Stimulated activated CD4-positive, alpha-beta T cell treated with anti-CD3 and anti-CD28 coated beads, Interleukin-15, amount 100 ng/mL, for 48 hours (primary cell): ENCODE measurements around the gene EEF1AKMT3.
A peak's percentile ranks its signal among the peaks of the same experiment; 100 is the strongest.

Source experiments
- DNase-seq, 2 donors: peaks; one replicate each; pipeline ENCODE4 v3.0.0-alpha.2; 2020; ENCODE audit warnings: low read depth in 2 of 2

The EEF1AKMT3 gene

GRCh38 chr12:57782608-57783465, 10.4 kb downstream of the EEF1AKMT3 start, which contains the start of gene TSFM:
Gene TSFM (plus strand): TSS chr12:57782787. CDS start chr12:57782802, 15 bp downstream.
- DNase-seq = peak; percentile 93 to 95

- no peak for DNase-seq
These were observed 11.0 kb downstream of the EEF1AKMT3 start for GRCh38 chr12:57783466-57783801.

GRCh38 chr12:57783861-57784260, 11.4 kb downstream of the EEF1AKMT3 start:
- DNase-seq = no peak

DNA sequence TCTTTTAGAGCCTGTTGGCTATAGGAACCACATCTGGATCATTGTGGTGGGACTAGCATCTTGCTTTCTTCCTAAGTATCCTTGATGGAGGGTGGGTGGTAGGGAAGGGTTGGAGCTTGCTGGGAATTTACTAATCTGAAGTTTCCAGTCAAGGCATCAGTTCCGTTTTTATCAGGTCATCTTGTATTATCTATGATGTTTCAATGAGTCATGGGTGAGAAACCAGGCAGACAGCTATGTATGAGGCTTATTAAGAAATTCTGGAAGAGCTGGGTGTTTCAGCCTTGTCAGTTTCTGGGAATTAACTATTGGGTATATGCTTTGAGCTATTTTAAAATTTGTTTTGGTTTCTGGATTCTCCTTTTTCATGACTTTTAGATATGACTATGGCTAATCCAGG, 21.5 kb downstream of the EEF1AKMT3 start:
- DNase-seq = no peak

DNA sequence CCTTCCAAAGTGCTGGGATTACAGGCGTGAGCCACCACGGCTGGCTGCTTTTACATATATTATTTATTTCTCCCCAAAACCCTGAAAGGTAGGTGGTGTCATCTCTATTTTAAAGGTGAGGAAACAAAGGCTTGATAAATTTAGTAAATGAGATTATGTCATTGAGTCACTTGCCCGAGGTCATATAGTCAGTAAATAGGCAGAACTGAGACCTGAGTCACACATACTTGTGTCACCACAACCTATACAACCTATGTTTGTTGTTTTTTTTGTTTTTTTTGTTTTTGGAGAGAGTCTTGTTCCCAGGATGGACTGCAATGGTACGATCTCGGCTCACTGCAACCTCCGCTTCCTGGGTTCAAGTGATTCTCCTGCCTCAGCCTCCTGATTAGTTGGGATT, 22.9 kb downstream of the EEF1AKMT3 start:
- no peak for DNase-seq

GRCh38 chr12:57796996-57797395, 24.6 kb downstream of the EEF1AKMT3 start:
- DNase-seq = no peak

DNA sequence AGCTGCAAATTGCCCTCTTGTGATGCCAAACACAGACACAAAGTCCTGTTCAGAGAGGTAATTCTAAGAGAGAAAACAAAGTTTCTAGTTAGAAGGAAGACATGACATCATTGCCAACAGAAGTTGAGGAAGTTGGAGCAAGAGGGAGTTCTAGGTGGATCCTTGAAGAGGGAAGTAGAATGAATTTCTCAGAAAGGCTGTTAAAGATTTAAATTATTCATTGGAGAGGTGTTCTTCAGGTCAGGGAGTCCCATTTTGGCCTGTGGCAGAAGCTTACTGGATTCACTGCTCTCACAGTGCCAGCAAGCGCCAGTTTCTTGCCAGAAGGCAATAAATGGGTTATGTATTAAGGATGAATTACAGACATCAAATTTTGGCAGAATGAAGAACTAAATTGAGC, 25.5 kb downstream of the EEF1AKMT3 start:
- no peak for DNase-seq

DNA sequence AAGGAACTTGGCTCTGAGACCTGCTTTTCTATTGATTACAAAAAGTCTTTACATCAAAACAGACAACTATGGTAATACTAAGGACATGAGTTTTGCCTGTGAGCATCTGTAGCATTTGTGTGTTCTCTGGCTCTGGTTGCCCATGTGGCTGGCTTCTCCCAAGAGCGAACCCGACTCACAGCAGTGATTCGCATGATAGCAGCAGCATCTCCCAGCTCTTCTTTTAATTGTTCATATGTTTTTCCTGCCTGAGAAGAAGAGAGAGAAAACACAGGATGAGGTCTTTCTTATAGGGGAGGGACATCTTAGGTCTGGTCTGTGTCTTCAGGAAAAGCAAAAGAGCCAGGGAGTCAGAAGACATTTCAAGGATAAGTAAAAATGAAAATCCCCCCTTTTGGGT, 28.6 kb downstream of the EEF1AKMT3 start:
- DNase-seq = no peak

DNA sequence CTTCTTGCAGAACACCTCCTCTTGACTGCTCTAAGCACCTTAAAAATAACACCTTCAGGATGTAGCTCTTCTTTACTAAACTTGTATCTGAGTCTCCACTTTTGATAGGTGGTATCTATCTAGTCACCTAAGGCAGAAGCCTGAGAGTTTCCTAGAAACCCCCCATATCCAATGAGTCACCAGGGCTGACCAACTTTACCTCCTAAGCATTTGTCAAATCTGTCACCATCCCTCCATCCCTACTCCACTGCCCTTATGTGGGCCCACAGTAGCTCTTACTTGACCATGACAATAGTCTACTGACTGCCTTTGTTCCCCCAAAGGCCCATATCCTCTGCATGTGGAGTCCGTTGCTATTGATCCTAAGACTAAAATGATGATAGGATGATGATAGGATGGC, 30.2 kb downstream of the EEF1AKMT3 start:
- no peak for DNase-seq

- no peak for DNase-seq
These were observed 31.0 kb downstream of the EEF1AKMT3 start for GRCh38 chr12:57803319-57803893.

DNA sequence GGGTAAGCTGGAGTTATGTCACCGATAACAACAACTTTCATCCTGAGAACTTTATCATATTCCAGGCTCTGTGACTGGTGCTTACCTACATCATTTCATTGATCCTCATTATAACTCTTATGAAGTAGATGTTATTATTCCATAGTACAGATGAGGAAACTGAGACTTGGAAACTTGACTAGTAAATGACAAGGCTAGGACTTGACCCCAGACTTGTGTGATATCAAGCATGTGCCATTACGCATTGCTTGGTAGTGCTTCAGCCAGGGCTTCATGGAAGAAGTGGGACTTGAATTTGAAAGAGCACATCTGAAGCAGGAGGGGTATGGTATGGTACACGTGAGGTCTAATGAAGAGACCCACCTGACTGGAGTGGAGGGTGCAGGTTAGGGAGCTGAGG, 34.3 kb downstream of the EEF1AKMT3 start:
- DNase-seq = no peak

DNA sequence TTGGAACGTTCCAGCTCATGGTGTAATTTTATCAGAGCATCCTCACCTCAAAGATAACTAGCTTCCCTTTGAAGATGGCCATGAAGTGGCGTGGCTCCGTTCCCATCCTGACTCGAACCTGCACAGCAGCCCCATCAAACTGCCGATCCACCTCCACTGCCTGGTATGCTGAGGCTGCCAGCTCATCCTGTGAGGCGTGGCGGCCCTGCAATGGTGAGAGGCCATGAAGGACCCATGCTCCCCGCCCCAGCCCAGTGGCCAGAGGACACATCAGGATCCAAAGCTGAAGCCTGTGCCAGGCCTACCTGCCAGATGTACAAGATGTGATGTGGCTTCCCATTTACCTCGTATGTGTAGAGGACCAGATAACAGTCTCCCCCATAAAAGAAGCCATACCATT, 34.9 kb downstream of the EEF1AKMT3 start:
- no peak for DNase-seq

GRCh38 chr12:57808351-57808750, 35.9 kb downstream of the EEF1AKMT3 start:
- no peak for DNase-seq

- DNase-seq = no peak
These were observed 37.0 kb downstream of the EEF1AKMT3 start for GRCh38 chr12:57809425-57809824.

- no peak for DNase-seq
These were observed 38.0 kb downstream of the EEF1AKMT3 start for GRCh38 chr12:57810450-57810849.

GRCh38 chr12:57811028-57811755, 38.8 kb downstream of the EEF1AKMT3 start:
- DNase-seq = no peak

DNA sequence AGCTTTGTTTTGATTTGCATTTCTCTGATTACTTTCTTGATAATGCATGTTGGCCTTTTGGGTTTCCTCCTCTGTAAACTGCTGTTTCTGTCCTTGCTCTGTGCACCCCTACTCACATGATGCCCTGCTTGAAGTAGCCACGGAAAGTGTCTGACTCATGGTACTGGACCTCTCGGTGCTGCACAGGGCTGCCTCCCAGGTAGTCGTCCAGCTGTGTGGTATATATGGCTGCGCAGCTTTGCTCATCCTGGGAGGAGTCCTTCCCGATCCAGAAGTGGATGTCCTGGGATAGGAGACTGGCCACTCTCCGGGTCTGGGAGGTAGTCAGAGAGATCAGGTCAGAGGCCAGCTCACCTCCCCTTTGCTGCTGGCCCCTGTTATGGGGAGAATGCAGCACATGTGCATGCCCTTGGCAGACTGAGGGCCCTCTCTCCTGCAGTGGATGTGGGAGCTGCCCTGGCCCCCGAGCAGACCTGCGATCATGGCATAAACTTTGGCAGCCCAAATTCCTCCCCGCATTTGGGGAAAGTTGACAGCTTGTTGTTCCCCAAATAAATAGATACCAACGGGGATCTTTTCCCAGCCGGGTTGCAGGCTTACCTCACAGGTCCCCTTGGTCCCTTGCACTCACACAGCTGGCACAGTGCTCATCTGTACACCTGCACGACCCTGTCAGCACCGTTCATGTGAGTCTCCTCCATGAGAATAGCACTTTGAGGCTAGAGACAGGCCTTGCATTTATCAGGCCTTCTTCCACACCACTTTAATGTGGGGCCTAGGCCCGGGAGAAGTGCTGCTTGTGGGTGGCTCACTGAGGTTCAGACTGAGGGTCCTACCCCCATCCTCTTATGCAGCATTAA, 40.9 kb downstream of the EEF1AKMT3 start:
- DNase-seq = no peak

DNA sequence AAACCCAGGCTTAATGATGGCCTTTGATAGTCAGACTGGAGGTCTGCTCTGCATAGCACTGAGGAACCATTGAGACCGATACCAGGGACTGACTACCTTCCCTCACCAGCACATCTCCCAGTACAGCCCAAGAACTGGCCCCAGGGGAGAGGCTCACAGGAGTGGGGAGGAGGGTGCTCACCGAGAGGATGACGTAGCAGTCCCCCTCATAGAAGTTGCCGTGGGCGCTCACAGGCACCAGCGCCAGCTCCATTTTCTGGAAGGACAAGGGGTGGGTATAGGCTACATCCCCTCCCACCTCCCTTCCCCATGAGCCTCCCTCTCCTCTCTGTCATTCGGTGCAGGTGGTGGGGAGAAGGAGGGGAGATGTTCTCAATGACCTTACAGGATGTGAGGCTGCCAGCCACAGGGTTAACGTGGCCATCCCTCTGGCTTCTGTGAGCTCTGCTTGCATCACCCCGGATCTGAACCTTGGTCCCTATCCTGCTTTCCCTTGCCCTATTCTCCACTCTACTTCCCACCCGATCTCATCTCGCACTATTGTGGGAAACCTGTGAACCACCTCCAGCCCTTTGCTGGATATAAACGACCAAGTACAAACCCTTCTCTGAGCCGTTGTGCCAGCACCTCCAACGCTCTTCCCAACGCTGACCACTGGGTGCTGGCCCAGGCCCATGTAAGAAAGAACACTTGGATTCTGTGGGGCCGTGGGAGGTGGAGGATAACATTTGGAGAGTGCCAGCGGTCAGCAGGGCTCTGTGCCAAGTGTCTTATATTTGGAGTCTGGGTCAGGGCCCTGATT, 41.8 kb downstream of the EEF1AKMT3 start:
- no peak for DNase-seq

GRCh38 chr12:57815177-57816000, 43.0 kb downstream of the EEF1AKMT3 start:
- peak in 1 of 2 donors; percentile 23 for DNase-seq
